A549 (cell line): ENCODE results near the gene NADK. TPM values are rescaled to one million over a fixed set of nuclear protein-coding genes. Genes with fewer than 3 reads are reported as not detected.

Experiments used
- ATAC-seq, 2 experiments: fragments of 200-7000 bp in 1 of 2; fragments of >200 bp in 1 of 2; cut with Nextera tagmentation in 1 of 2; cut with Tn5 transposase in 1 of 2; 3 replicates each; pipeline versions ENCODE4 v1.8.0 to v1.9.1; 2018 to 2020; ENCODE audit warnings: mild to moderate bottlenecking in 1 of 2, moderate library complexity in 1 of 2
- CTCF ChIA-PET: fragments of 300-600 bp; sonication (Branson Sonifier 250); formaldehyde crosslinking; extraction: SDS; loops from one replicate; lab custom pipeline; 2021; ENCODE audit warnings: antibody characterized with exemption, inconsistent platforms; lab: Yijun Ruan, JAX
- POLR2A ChIA-PET: fragments of 350-600 bp; formaldehyde crosslinking; extraction: SDS; loops from one replicate; lab custom pipeline; 2021; ENCODE audit warnings: antibody characterized with exemption, inconsistent platforms; lab: Yijun Ruan, JAX
- DNase-seq, 2 experiments: peaks; one replicate each; pipeline versions ENCODE4 v3.0.0 to v3.0.0-alpha.2; 2011 to 2016; ENCODE audit warnings: low read depth in 1 of 2, low spot score in 1 of 2
- FAIRE-seq: peaks from 2 replicates; lab custom pipeline; 2011; peaks lifted over from hg19 to GRCh38; lab: Jason Lieb, UNC
- H3K27ac ChIP-seq, 2 experiments: fragments of >200 bp; sonication (Bioruptor Twin); formaldehyde crosslinking; 3 replicates each; pipeline ENCODE4 v1.5.1; 2016 to 2017
- H3K4me1 ChIP-seq: fragments of >200 bp; sonication (Bioruptor Twin); formaldehyde crosslinking; 3 replicates; pipeline ENCODE4 v1.6.1; 2016
- H3K4me2 ChIP-seq: fragments of >200 bp; sonication (Bioruptor Twin); formaldehyde crosslinking; 3 replicates; pipeline ENCODE4 v1.6.1; 2016
- H3K4me3 ChIP-seq: fragments of >200 bp; sonication (Bioruptor Twin); formaldehyde crosslinking; 3 replicates; pipeline ENCODE4 v1.5.1; 2016
- H3K9me3 ChIP-seq: fragments of >200 bp; sonication (Bioruptor Twin); formaldehyde crosslinking; 3 replicates; pipeline ENCODE4 v1.6.1; 2016
- CEBPB ChIP-seq, 2 experiments: fragments of >200 bp in 1 of 2; sonication (Bioruptor Twin) in 1 of 2; formaldehyde crosslinking in 1 of 2; IDR thresholded peaks; 2 replicates each; pipeline ENCODE4 v1.6.1; 2012 to 2016
- EHF ChIP-seq: fragments of 250-450 bp; sonication (Bioruptor Pico); IDR thresholded peaks from 2 replicates; pipeline ENCODE4 v1.5.0; 2020; ENCODE audit warnings: mild to moderate bottlenecking
- ELK1 ChIP-seq: fragments of 150-350 bp; IDR thresholded peaks from 2 replicates; pipeline ENCODE4 v1.6.1; 2014; ENCODE audit warnings: low read depth, mild to moderate bottlenecking, low read length
- FOSB ChIP-seq: fragments of 250-450 bp; sonication (Bioruptor Pico); IDR thresholded peaks from 2 replicates; pipeline ENCODE4 v1.5.0; 2020; ENCODE audit warnings: mild to moderate bottlenecking, moderate library complexity
- FOSL2 ChIP-seq, 2 experiments: fragments of 450-650 bp in 1 of 2; fragments of >200 bp in 1 of 2; sonication (Bioruptor Twin) in 1 of 2; formaldehyde crosslinking; IDR thresholded peaks; 2 replicates each; pipeline versions ENCODE4 v1.5.0 to v1.6.1; 2016 to 2020; ENCODE audit warnings: mild to moderate bottlenecking in 1 of 2, moderate library complexity in 1 of 2
- FOXS1 ChIP-seq: fragments of 250-450 bp; sonication (Bioruptor Pico); IDR thresholded peaks from 2 replicates; pipeline ENCODE4 v1.5.0; 2020; ENCODE audit warnings: mild to moderate bottlenecking, moderate library complexity
- GATA3 ChIP-seq: IDR thresholded peaks from 2 replicates; pipeline ENCODE4 v1.6.1; 2012; ENCODE audit warnings: borderline replicate concordance
- HES2 ChIP-seq: fragments of >200 bp; sonication (Bioruptor Twin); formaldehyde crosslinking; IDR thresholded peaks from 2 replicates; pipeline ENCODE4 v1.6.1; 2016
- HOXA7 ChIP-seq: fragments of 250-450 bp; sonication (Bioruptor Pico); IDR thresholded peaks from 2 replicates; pipeline ENCODE4 v1.5.0; 2020; ENCODE audit warnings: mild to moderate bottlenecking, moderate library complexity
- HOXB13 ChIP-seq: fragments of 250-450 bp; sonication (Bioruptor Pico); IDR thresholded peaks from 2 replicates; pipeline ENCODE4 v1.5.0; 2020; ENCODE audit warnings: low read depth, mild to moderate bottlenecking, moderate library complexity
- JUN ChIP-seq, 2 experiments: fragments of >200 bp; sonication (Bioruptor Twin); formaldehyde crosslinking; IDR thresholded peaks; 2 replicates in 1 of 2; 3 replicates in 1 of 2; pipeline ENCODE4 v1.6.1; 2016 to 2017
- JUNB ChIP-seq: fragments of >200 bp; sonication (Bioruptor Twin); formaldehyde crosslinking; IDR thresholded peaks from 2 replicates; pipeline ENCODE4 v1.6.1; 2016
- KDM5A ChIP-seq: fragments of 200-600 bp; sonication (generic); IDR thresholded peaks from 2 replicates; pipeline ENCODE4 v1.6.1; 2016; ENCODE audit warnings: antibody characterized with exemption, mild to moderate bottlenecking
- MAFK ChIP-seq: fragments of 450-650 bp; IDR thresholded peaks from 2 replicates; pipeline ENCODE4 v1.6.1; 2014; ENCODE audit not compliant: partially characterized antibody
- MAZ ChIP-seq: fragments of 150-350 bp; IDR thresholded peaks from 2 replicates; pipeline ENCODE4 v1.6.1; 2014; ENCODE audit warnings: antibody characterized with exemption, low read depth, low read length, borderline replicate concordance
- NFE2L2 ChIP-seq: fragments of 150-350 bp; conservative IDR thresholded peaks from 2 replicates; pipeline ENCODE4 v1.6.1; 2014; ENCODE audit warnings: low read length
- NR3C1 ChIP-seq: fragments of >200 bp; sonication (Bioruptor Twin); formaldehyde crosslinking; IDR thresholded peaks from 3 replicates; pipeline ENCODE4 v1.6.1; 2017
- RAD21 ChIP-seq, 2 experiments: fragments of >200 bp in 1 of 2; sonication (Bioruptor Twin) in 1 of 2; formaldehyde crosslinking in 1 of 2; IDR thresholded peaks in 1 of 2; conservative IDR thresholded peaks in 1 of 2; 2 replicates in 1 of 2; 3 replicates in 1 of 2; pipeline ENCODE4 v1.6.1; 2012 to 2018; ENCODE audit warnings: inconsistent platforms in 1 of 2
- SMC3 ChIP-seq: fragments of >200 bp; sonication (Bioruptor Twin); formaldehyde crosslinking; IDR thresholded peaks from 3 replicates; pipeline ENCODE4 v1.6.1; 2018; ENCODE audit warnings: inconsistent platforms
- SREBF2 ChIP-seq: fragments of 450-650 bp; IDR thresholded peaks from 2 replicates; pipeline ENCODE4 v1.6.1; 2014; ENCODE audit warnings: mild to moderate bottlenecking, moderate library complexity
- ZNF302 ChIP-seq: fragments of 250-450 bp; sonication (Bioruptor Pico); IDR thresholded peaks from 2 replicates; pipeline ENCODE4 v1.9.0; 2021; ENCODE audit warnings: inconsistent platforms, mild to moderate bottlenecking, moderate library complexity
- ZSCAN20 ChIP-seq: fragments of 250-450 bp; sonication (Bioruptor Pico); IDR thresholded peaks from 2 replicates; pipeline ENCODE4 v1.8.0; 2022; ENCODE audit warnings: mild to moderate bottlenecking, moderate library complexity
- WGBS: methylation state at CpG from one replicate; pipeline ENCODE4 v1.1.6; 2017; ENCODE audit errors: missing lambda C conversion rate; 5-methylcytosine and 5-hydroxymethylcytosine counted together
- polyA plus RNA-seq, 4 experiments: library from polyadenylated mRNA; depleted of rRNA in 3 of 4; stranded (reverse); fragments of >200 nt; fragmentation: RNase III in 1 of 4; extraction: RNeasy Plus Mini Kit Qiagen cat#74134 plus additional on column Dnase treatment in 1 of 4; gene quantifications; 2 replicates in 3 of 4; 3 replicates in 1 of 4; pipeline ENCODE4 v1.2.3, GENCODE V29; 2011 to 2017
- TF ChIP-seq, protein P1 (sequence below): IDR thresholded peaks from 2 replicates; pipeline ENCODE4 v1.6.1; 2012
- TF ChIP-seq, protein P2 (sequence below): fragments of 450-650 bp; IDR thresholded peaks from 2 replicates; pipeline ENCODE4 v1.6.1; 2014; ENCODE audit warnings: antibody characterized with exemption
- TF ChIP-seq, protein P3 (sequence below): fragments of 250-450 bp; sonication (Bioruptor Pico); IDR thresholded peaks from 2 replicates; pipeline ENCODE4 v1.5.0; 2021; ENCODE audit warnings: mild to moderate bottlenecking, moderate library complexity, borderline replicate concordance

Gene NADK
- polyA plus RNA-seq, 2 of the 4 experiments (the other 2 are of a cell fraction) = 35.8 to 38.4 TPM

GRCh38 chr1:1755426-1755825 lies 22.8 kb downstream of the NADK start:
- CTCF ChIA-PET = interaction anchor here (1.0 to 1.1 kb wide), 3 partner anchors 8 to 289 kb away, joined by 3 read pairs; no protein-coding TSS in a partner anchor
- POLR2A ChIA-PET = interaction anchor here (0.5 kb wide), 1 partner anchor 154 kb away, joined by 5 read pairs; no protein-coding TSS in a partner anchor

DNA sequence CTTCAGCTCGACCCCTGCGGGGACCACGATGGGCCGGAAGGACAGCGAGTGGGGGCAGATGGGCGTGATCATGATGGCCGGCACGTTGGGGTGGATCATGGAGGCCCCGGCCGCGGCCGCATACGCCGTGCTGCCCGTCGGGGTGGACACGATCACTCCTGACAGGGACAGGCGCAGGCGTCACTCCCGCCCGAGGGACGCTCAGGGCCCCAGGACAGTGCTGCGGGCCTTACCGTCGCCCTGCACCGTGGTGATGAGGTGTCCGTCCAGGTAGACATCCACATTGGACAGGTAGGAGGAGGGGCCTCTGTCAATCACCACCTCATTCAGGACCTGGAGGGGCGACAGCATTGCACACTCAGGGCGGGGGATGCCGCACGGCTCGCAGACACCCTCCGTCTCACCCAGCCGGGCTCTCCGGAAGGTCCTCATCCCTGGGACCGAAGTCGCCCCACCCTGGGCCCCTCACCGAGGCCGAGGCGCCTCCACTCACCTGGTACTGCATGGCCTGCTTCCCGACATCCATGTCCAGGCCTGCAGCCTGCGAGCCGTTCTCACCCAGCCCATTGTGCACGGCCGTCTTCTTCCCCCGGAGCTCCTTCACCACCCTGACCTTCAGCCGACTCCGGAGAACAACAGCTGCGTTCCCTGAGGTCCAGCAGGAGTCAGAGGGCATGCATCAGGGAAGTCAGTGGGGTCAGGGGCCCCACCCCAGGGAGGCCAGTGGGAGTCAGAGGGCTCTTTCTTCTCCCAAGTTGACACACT lies 24.0 kb downstream of the NADK start:
- Histone ChIP-seq H3K4me3 (no peak overlapping the region), H3K4me1 (peaks cover 16% of the 10 kb centered on the region), H3K4me2 (no peak overlapping the region), H3K27ac (no peak overlapping the region), H3K9me3 (no peaks in the 10 kb centered on the region)
- 93% methylated on average over 40 of the region's 49 CpGs for WGBS
- no peak for TF ChIP-seq MAZ
- TF ChIP-seq GATA3 = no peak
- TF ChIP-seq SMC3 = no peak
- no peak for TF ChIP-seq ZNF302 (CRISPR knock-in tag)
- TF ChIP-seq ELK1 = no peak
- no peak for TF ChIP-seq FOSB
- no peak for TF ChIP-seq EHF (CRISPR knock-in tag)
- TF ChIP-seq, protein P1, sequence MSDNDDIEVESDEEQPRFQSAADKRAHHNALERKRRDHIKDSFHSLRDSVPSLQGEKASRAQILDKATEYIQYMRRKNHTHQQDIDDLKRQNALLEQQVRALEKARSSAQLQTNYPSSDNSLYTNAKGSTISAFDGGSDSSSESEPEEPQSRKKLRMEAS = no peak
- TF ChIP-seq KDM5A = no peak
- TF ChIP-seq, protein P2, sequence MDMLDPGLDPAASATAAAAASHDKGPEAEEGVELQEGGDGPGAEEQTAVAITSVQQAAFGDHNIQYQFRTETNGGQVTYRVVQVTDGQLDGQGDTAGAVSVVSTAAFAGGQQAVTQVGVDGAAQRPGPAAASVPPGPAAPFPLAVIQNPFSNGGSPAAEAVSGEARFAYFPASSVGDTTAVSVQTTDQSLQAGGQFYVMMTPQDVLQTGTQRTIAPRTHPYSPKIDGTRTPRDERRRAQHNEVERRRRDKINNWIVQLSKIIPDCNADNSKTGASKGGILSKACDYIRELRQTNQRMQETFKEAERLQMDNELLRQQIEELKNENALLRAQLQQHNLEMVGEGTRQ = no peak
- TF ChIP-seq HES2 = no peak
- TF ChIP-seq MAFK = no peak
- TF ChIP-seq JUNB = no peak
- TF ChIP-seq HOXB13 = no peak
- ChIA-PET CTCF (interaction anchor here (1.4 kb wide), 1 partner anchor 152 kb away, joined by 6 read pairs; no protein-coding TSS in a partner anchor), POLR2A (no interaction called here)
- FAIRE-seq (no peak), ATAC-seq (no peak), DNase-seq (no peak)

More at GRCh38 chr1:1755426-1755825, 22.8 kb downstream of the NADK start:
- Histone ChIP-seq H3K4me1 (peaks cover 25% of the 10 kb centered on the region), H3K9me3 (no peaks in the 10 kb centered on the region), H3K4me3 (no peak overlapping the region), H3K4me2 (no peak overlapping the region), H3K27ac (no peak overlapping the region)
- WGBS = 93% methylated on average over 5 of the region's 19 CpGs
- ATAC-seq (no peak), FAIRE-seq (no peak), DNase-seq (no peak)
- TF ChIP-seq NFE2L2 (no peak), HES2 (no peak), RAD21 (conservative IDR thresholded peaks at IDR 0.05 in 1 of 2, IDR thresholded peaks at IDR 0.05 in 1 of 2) (no peak), ZSCAN20 (CRISPR knock-in tag) (no peak), JUN (IDR thresholded peaks at IDR 0.05) (no peak)

GRCh38 chr1:1753607-1754005 lies 24.7 kb downstream of the NADK start:
- no peak for FAIRE-seq
- ATAC-seq = no peak
- 86% methylated on average over 7 of the region's 16 CpGs for WGBS
- ChIA-PET CTCF (interaction anchor here (1.4 kb wide), 1 partner anchor 153 kb away, joined by 6 read pairs; no protein-coding TSS in a partner anchor), POLR2A (no interaction called here)
- Histone ChIP-seq H3K4me1 (peaks cover 10% of the 10 kb centered on the region), H3K4me2 (no peak overlapping the region), H3K4me3 (no peak overlapping the region), H3K9me3 (no peaks in the 10 kb centered on the region), H3K27ac (no peak overlapping the region)
- TF ChIP-seq MAFK = no peak
- TF ChIP-seq NR3C1 = no peak
- no peak for TF ChIP-seq FOSL2 (IDR thresholded peaks at IDR 0.05)
- no peak for TF ChIP-seq FOSL2 (CRISPR knock-in tag; IDR thresholded peaks at IDR 0.05)
- no peak for TF ChIP-seq HOXA7 (CRISPR knock-in tag)
- no peak for TF ChIP-seq FOXS1 (CRISPR knock-in tag)
- TF ChIP-seq, protein P3, sequence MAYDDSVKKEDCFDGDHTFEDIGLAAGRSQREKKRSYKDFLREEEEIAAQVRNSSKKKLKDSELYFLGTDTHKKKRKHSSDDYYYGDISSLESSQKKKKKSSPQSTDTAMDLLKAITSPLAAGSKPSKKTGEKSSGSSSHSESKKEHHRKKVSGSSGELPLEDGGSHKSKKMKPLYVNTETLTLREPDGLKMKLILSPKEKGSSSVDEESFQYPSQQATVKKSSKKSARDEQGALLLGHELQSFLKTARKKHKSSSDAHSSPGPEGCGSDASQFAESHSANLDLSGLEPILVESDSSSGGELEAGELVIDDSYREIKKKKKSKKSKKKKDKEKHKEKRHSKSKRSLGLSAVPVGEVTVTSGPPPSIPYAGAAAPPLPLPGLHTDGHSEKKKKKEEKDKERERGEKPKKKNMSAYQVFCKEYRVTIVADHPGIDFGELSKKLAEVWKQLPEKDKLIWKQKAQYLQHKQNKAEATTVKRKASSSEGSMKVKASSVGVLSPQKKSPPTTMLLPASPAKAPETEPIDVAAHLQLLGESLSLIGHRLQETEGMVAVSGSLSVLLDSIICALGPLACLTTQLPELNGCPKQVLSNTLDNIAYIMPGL (CRISPR knock-in tag) = no peak
- no peak for TF ChIP-seq CEBPB (IDR thresholded peaks at IDR 0.05)
- no peak for TF ChIP-seq SREBF2
- DNase-seq = no peak
